HFFc6 (cell line): ENCODE results near the gene PSME3. TPM values are rescaled to one million over a fixed set of nuclear protein-coding genes. Genes with fewer than 3 reads are reported as not detected.
A peak's percentile ranks its signal among the peaks of the same experiment; 100 is the strongest.

Source experiments
- DNase-seq: peaks from one replicate; pipeline ENCODE4 v3.0.0-alpha.2; 2018
- H3K27ac Mint-ChIP-seq: 2 replicates; pipeline ENCODE4 v1.8.0; 2020; ENCODE audit warnings: mild to moderate bottlenecking, mixed read lengths
- H3K27me3 Mint-ChIP-seq: 2 replicates; pipeline ENCODE4 v1.8.0; 2021; ENCODE audit warnings: mild to moderate bottlenecking, moderate library complexity, mixed read lengths; ENCODE audit not compliant: insufficient read depth
- H3K36me3 Mint-ChIP-seq: 2 replicates; pipeline ENCODE4 v1.8.0; 2021; ENCODE audit warnings: low read depth, mixed read lengths
- H3K4me1 Mint-ChIP-seq: 2 replicates; pipeline ENCODE4 v1.8.0; 2020; ENCODE audit warnings: low read depth, mixed read lengths
- H3K4me3 Mint-ChIP-seq: 2 replicates; pipeline ENCODE4 v1.8.0; 2020; ENCODE audit warnings: mild to moderate bottlenecking, moderate library complexity, mixed read lengths
- H3K9me3 Mint-ChIP-seq: 2 replicates; pipeline ENCODE4 v1.8.0; 2020; ENCODE audit warnings: mild to moderate bottlenecking, mixed read lengths
- total RNA-seq, 6 experiments: library from RNA; stranded (reverse); fragmentation: NEBNext Ultra II Directional; extraction: Animal tissue kit (Norgen Biotek cat#: 25700); gene quantifications; 2 replicates in 1 of 6; 3 replicates in 5 of 6; pipeline ENCODE4 v1.2.3, GENCODE V29; 2021
- TF ChIP-seq, protein P1 (sequence below): fragments of 200-600 bp; sonication (generic); IDR thresholded peaks from 2 replicates; pipeline ENCODE4 v1.5.0; 2021; ENCODE audit warnings: antibody characterized with exemption, mild to moderate bottlenecking

PSME3 gene
- total RNA-seq, 6 experiments from 2014 or later: 153 to 184 (median 162) TPM

DNA sequence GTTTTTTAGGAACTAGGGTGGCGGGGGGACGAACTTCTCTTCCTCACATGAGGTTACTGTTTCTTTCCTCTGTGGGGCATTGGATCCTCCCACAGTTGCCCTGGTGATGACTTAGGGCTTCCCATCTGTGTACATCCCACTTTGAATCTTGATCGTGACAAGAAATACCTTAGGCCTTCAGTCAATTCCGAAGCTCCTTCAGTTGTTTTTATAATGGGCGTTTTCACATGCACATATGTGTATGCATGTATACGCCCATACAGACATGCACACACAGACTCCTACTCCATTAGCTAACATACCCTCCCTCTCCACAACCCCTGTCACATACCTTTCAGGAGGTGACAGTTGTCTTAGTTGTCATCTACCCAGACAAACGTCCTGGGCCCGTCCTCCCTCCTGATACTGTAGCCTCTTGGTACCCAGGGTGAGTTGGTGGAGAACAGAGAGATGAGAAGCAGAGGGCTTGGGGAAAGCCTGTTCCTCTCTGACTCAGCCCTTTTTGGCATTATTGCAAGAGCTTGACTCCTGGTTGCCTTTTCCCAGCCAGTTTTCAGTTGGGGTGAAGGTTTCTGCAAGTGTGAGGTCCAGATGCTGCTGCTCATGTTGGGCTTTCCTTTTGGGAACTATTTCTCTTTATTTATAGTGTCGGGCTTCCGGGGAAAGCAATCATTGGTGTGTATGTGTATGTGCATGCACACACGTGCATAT, 8.9 kb downstream of the PSME3 start:
- Mint-ChIP-seq H3K4me1 (peaks cover 14% of the 10 kb centered on the region), H3K36me3 (peaks cover 38% of the 10 kb centered on the region), H3K4me3 (no peak overlapping the region), H3K27me3 (peaks cover 2% of the 10 kb centered on the region), H3K9me3 (no peaks in the 10 kb centered on the region), H3K27ac (0 out of 2 replicates have a peak overlapping the region, but pooled peaks have one; percentile 42)
- TF ChIP-seq, protein P1, sequence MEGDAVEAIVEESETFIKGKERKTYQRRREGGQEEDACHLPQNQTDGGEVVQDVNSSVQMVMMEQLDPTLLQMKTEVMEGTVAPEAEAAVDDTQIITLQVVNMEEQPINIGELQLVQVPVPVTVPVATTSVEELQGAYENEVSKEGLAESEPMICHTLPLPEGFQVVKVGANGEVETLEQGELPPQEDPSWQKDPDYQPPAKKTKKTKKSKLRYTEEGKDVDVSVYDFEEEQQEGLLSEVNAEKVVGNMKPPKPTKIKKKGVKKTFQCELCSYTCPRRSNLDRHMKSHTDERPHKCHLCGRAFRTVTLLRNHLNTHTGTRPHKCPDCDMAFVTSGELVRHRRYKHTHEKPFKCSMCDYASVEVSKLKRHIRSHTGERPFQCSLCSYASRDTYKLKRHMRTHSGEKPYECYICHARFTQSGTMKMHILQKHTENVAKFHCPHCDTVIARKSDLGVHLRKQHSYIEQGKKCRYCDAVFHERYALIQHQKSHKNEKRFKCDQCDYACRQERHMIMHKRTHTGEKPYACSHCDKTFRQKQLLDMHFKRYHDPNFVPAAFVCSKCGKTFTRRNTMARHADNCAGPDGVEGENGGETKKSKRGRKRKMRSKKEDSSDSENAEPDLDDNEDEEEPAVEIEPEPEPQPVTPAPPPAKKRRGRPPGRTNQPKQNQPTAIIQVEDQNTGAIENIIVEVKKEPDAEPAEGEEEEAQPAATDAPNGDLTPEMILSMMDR: no peak
- DNase-seq: no peak

DNA sequence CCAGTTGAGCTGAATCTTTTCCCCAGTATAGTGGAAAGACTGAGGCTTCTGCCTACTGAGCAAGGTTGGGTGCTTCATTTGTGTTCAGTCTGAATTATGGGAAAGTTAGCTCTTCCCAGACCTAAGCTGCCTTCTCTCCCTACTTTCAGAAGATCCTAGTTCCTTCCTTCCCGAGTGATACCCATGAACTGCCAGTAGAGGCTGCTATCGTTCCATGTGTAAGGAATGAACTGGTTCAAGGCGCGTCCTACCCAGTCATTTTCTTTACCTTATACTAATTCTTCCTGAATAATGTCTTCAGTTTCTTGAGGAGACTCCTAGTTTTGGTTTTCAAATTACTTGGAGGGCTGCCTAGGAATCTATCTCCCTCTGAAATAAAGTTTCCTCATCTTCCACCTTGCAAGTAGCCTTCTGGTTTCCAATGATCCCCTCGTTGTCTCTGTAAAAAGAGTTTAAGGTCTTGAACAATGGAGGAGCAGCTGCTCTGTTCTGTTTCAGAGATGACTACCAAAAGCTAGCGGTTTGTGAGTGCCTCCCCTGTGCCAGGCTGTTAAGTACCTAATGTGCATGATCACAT, 10.2 kb downstream of the PSME3 start:
- Mint-ChIP-seq H3K27ac (peak overlapping the region; percentile 42; the same call in 1 of the 2 replicates), H3K4me3 (no peak overlapping the region), H3K4me1 (peaks cover 14% of the 10 kb centered on the region), H3K36me3 (peaks cover 32% of the 10 kb centered on the region), H3K27me3 (no peaks in the 10 kb centered on the region; the same call in 1 of the 2 replicates), H3K9me3 (no peaks in the 10 kb centered on the region)
- TF ChIP-seq, protein P1: peak; percentile 91
- DNase-seq: peak; percentile 64

DNA sequence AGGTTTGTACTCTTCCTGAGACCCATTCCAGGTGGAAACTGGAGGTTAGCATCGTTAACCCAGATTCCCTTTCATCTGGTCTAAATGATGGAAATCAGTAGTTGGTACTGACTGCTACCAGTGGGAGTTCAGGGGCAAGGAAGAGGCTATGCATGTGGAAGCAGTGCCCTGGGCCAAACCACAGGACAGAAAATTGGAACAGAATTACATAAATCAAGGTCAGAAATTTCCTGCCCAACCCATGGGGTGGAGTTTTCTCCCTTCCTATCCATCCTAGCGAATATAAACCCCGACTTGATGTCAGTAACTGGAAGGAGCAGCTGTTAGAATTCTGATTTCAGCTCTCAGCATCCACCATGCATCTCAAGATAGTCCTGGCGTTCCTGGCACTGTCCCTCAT, 11.1 kb downstream of the PSME3 start, which contains the start of gene AOC2:
Gene AOC2 (plus strand): TSS at position 310 of the 400 bp plus-strand sequence. CDS start 47 bp downstream, at position 357.
- H3K36me3 Mint-ChIP-seq: peaks cover 24% of the 10 kb centered on the region
- no peaks in the 10 kb centered on the region for H3K9me3 Mint-ChIP-seq
- peaks cover 14% of the 10 kb centered on the region for H3K4me1 Mint-ChIP-seq
- no peak within 1 kb of the TSS for H3K27ac Mint-ChIP-seq
- H3K27me3 Mint-ChIP-seq: no peaks in the 10 kb centered on the region; the same call in 1 of the 2 replicates
- no peak within 1 kb of the TSS for H3K4me3 Mint-ChIP-seq
- TF ChIP-seq, protein P1: no peak
- DNase-seq: no peak

DNA sequence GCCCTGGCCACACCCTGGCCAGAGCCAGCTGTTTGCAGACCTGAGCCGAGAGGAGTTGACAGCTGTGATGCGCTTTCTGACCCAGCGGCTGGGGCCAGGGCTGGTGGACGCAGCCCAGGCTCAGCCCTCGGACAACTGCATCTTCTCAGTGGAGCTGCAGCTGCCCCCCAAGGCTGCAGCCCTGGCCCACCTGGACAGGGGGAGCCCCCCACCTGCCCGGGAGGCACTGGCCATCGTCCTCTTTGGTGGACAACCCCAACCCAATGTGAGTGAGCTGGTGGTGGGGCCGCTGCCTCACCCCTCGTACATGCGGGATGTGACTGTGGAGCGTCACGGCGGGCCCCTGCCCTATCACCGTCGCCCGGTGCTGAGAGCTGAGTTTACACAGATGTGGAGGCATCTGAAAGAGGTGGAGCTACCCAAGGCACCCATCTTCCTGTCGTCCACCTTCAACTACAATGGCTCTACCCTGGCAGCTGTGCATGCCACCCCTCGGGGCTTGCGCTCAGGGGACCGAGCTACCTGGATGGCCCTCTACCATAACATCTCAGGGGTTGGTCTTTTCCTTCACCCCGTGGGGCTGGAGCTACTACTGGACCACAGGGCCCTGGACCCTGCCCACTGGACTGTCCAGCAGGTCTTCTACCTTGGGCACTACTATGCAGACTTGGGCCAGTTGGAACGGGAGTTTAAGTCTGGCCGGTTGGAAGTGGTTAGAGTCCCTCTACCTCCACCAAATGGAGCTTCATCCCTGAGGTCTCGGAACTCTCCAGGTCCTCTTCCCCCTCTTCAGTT, 11.8 kb downstream of the PSME3 start:
- TF ChIP-seq, protein P1: no peak
- Mint-ChIP-seq H3K36me3 (peaks cover 21% of the 10 kb centered on the region), H3K4me3 (no peak overlapping the region), H3K27me3 (no peaks in the 10 kb centered on the region; the same call in 1 of the 2 replicates), H3K9me3 (no peaks in the 10 kb centered on the region), H3K4me1 (peaks cover 14% of the 10 kb centered on the region), H3K27ac (no peak overlapping the region)
- no peak for DNase-seq

DNA sequence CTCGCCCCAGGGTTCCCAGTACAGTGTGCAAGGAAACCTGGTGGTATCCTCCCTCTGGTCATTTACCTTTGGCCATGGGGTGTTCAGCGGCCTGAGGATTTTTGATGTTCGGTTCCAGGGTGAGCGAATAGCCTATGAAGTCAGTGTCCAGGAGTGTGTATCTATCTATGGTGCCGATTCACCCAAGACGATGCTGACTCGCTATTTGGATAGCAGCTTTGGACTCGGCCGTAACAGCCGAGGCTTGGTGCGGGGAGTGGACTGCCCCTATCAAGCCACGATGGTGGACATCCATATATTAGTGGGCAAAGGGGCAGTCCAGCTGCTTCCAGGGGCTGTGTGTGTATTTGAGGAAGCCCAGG, 12.3 kb downstream of the PSME3 start:
- DNase-seq: no peak
- H3K9me3 Mint-ChIP-seq: no peaks in the 10 kb centered on the region
- TF ChIP-seq, protein P1: no peak
- H3K4me1 Mint-ChIP-seq: peaks cover 14% of the 10 kb centered on the region
- H3K27ac Mint-ChIP-seq: no peak overlapping the region
- H3K36me3 Mint-ChIP-seq: peaks cover 21% of the 10 kb centered on the region
- H3K4me3 Mint-ChIP-seq: no peak overlapping the region
- H3K27me3 Mint-ChIP-seq: no peaks in the 10 kb centered on the region; the same call in 1 of the 2 replicates
